H9 (cell line): ENCODE results near the gene TOP3B. TPM values are rescaled to one million over a fixed set of nuclear protein-coding genes. Genes with fewer than 3 reads are reported as not detected.

Experiments used
- DNase-seq: peaks from one replicate; pipeline ENCODE4 v3.0.0-alpha.2; 2017
- H2AFZ ChIP-seq: one replicate; pipeline ENCODE4 v1.6.1; 2013; ENCODE audit warnings: mild to moderate bottlenecking, low read length, control low read depth, moderate library complexity
- H2AK5ac ChIP-seq: 2 replicates; pipeline ENCODE4 v1.6.1; 2013; ENCODE audit warnings: low read length, control low read depth, mixed read lengths; ENCODE audit not compliant: insufficient read length
- H2BK120ac ChIP-seq: one replicate; pipeline ENCODE4 v1.6.1; 2013; ENCODE audit warnings: low read depth, mild to moderate bottlenecking, low read length, control low read depth, inconsistent platforms; ENCODE audit not compliant: poor library complexity, severe bottlenecking
- H2BK12ac ChIP-seq: 2 replicates; pipeline ENCODE4 v1.6.1; 2013; ENCODE audit warnings: low read length, control low read depth, mixed read lengths, low read depth; ENCODE audit not compliant: insufficient read length
- H2BK15ac ChIP-seq: 2 replicates; pipeline ENCODE4 v1.6.1; 2013; ENCODE audit warnings: low read depth, low read length, control low read depth
- H2BK20ac ChIP-seq: one replicate; pipeline ENCODE4 v1.6.1; 2013; ENCODE audit warnings: low read depth, mild to moderate bottlenecking, low read length, control low read depth, inconsistent platforms; ENCODE audit not compliant: poor library complexity, severe bottlenecking
- H2BK5ac ChIP-seq: 2 replicates; pipeline ENCODE4 v1.6.1; 2013; ENCODE audit warnings: low read length, control low read depth, mixed read lengths; ENCODE audit not compliant: insufficient read length
- H3K14ac ChIP-seq: 2 replicates; pipeline ENCODE4 v1.6.1; 2013; ENCODE audit warnings: low read length, control low read depth; ENCODE audit not compliant: insufficient read depth
- H3K18ac ChIP-seq: 2 replicates; pipeline ENCODE4 v1.6.1; 2013; ENCODE audit warnings: low read depth, mild to moderate bottlenecking, mixed read lengths, low read length, control low read depth; ENCODE audit not compliant: insufficient read length
- H3K23ac ChIP-seq: 2 replicates; pipeline ENCODE4 v1.6.1; 2013; ENCODE audit warnings: low read length, control low read depth, mixed read lengths, low read depth; ENCODE audit not compliant: insufficient read length
- H3K23me2 ChIP-seq: 2 replicates; pipeline ENCODE4 v1.6.1; 2013; ENCODE audit warnings: low read depth, mild to moderate bottlenecking, mixed read lengths, low read length, control low read depth; ENCODE audit not compliant: insufficient read length, poor library complexity, severe bottlenecking
- H3K27ac ChIP-seq: 2 replicates; pipeline ENCODE4 v1.5.1; 2013; ENCODE audit warnings: low read length, control low read depth, mixed read lengths, low read depth; ENCODE audit not compliant: insufficient read length
- H3K27me3 ChIP-seq: 2 replicates; pipeline ENCODE4 v1.6.1; 2013; ENCODE audit warnings: low read length, control low read depth, inconsistent platforms; ENCODE audit not compliant: insufficient read depth
- H3K4ac ChIP-seq: 2 replicates; pipeline ENCODE4 v1.6.1; 2013; ENCODE audit warnings: low read depth, mild to moderate bottlenecking, control low read depth, inconsistent platforms, low read length, moderate library complexity
- H3K4me1 ChIP-seq: 2 replicates; pipeline ENCODE4 v1.6.1; 2013; ENCODE audit warnings: low read length, control low read depth, inconsistent platforms; ENCODE audit not compliant: insufficient read depth
- H3K4me2 ChIP-seq: 2 replicates; pipeline ENCODE4 v1.6.1; 2013; ENCODE audit warnings: low read length, control low read depth, mixed read lengths; ENCODE audit not compliant: insufficient read length, insufficient read depth
- H3K56ac ChIP-seq: 2 replicates; pipeline ENCODE4 v1.6.1; 2013; ENCODE audit warnings: low read depth, mild to moderate bottlenecking, mixed read lengths, low read length, control low read depth; ENCODE audit not compliant: insufficient read length
- H3K79me1 ChIP-seq: 2 replicates; pipeline ENCODE4 v1.6.1; 2013; ENCODE audit warnings: low read depth, mild to moderate bottlenecking, moderate library complexity, low read length, control low read depth, inconsistent platforms; ENCODE audit not compliant: insufficient read depth, poor library complexity, severe bottlenecking
- H3K79me2 ChIP-seq: 2 replicates; pipeline ENCODE4 v1.6.1; 2013; ENCODE audit warnings: low read length, control low read depth, inconsistent platforms; ENCODE audit not compliant: insufficient read depth
- H3K9ac ChIP-seq: 2 replicates; pipeline ENCODE4 v1.6.1; 2013; ENCODE audit warnings: low read length, control low read depth, mixed read lengths; ENCODE audit not compliant: insufficient read length; ENCODE audit errors: extremely low read depth
- H3K9me3 ChIP-seq: one replicate; pipeline ENCODE4 v1.6.1; 2013; ENCODE audit warnings: low read depth, low read length, inconsistent platforms; ENCODE audit not compliant: control insufficient read depth
- H3T11ph ChIP-seq: one replicate; pipeline ENCODE4 v1.6.1; 2013; ENCODE audit warnings: mild to moderate bottlenecking, low read length, control low read depth, inconsistent platforms
- H4K20me1 ChIP-seq: one replicate; pipeline ENCODE4 v1.6.1; 2013; ENCODE audit not compliant: control insufficient read depth, insufficient read length, insufficient read depth
- H4K5ac ChIP-seq: 2 replicates; pipeline ENCODE4 v1.6.1; 2013; ENCODE audit warnings: low read depth, mild to moderate bottlenecking, mixed read lengths, low read length, control low read depth; ENCODE audit not compliant: insufficient read length
- H4K8ac ChIP-seq: replicated peaks from 2 replicates; pipeline ENCODE4 v1.6.1; 2013; ENCODE audit warnings: low read length, control low read depth, mixed read lengths, low read depth; ENCODE audit not compliant: insufficient read length
- H4K91ac ChIP-seq: 2 replicates; pipeline ENCODE4 v1.6.1; 2013; ENCODE audit warnings: low read depth, mild to moderate bottlenecking, moderate library complexity, mixed read lengths, low read length, control low read depth; ENCODE audit not compliant: insufficient read length
- H3K27ac Mint-ChIP-seq, 3 experiments: 2 replicates in 2 of 3; 3 replicates in 1 of 3; pipeline ENCODE4 v1.8.0; 2020 to 2021; ENCODE audit warnings: mixed read lengths in 3 of 3, mild to moderate bottlenecking in 1 of 3, moderate library complexity in 1 of 3
- H3K27me3 Mint-ChIP-seq: 2 replicates; pipeline ENCODE4 v1.8.0; 2021; ENCODE audit warnings: low read depth, mild to moderate bottlenecking, moderate library complexity, mixed read lengths
- H3K36me3 Mint-ChIP-seq, 3 experiments: 2 replicates in 2 of 3; 3 replicates in 1 of 3; pipeline ENCODE4 v1.8.0; 2020 to 2021; ENCODE audit warnings: low read depth in 3 of 3, mixed read lengths in 3 of 3; ENCODE audit not compliant: insufficient read depth in 1 of 3
- H3K4me1 Mint-ChIP-seq, 2 experiments: 2 replicates each; pipeline ENCODE4 v1.8.0; 2020; ENCODE audit warnings: mixed read lengths in 2 of 2
- H3K4me3 Mint-ChIP-seq, 2 experiments: 2 replicates in 1 of 2; 3 replicates in 1 of 2; pipeline ENCODE4 v1.8.0; 2020 to 2021; ENCODE audit warnings: mild to moderate bottlenecking in 2 of 2, mixed read lengths in 2 of 2, moderate library complexity in 1 of 2
- H3K9me3 Mint-ChIP-seq, 2 experiments: 2 replicates in 1 of 2; 3 replicates in 1 of 2; pipeline ENCODE4 v1.8.0; 2020; ENCODE audit warnings: mild to moderate bottlenecking in 2 of 2, mixed read lengths in 2 of 2, moderate library complexity in 1 of 2
- CTCF ChIP-seq: fragments of 200-600 bp; sonication (generic); conservative IDR thresholded peaks from 3 replicates; pipeline ENCODE4 v1.8.0; 2021; ENCODE audit warnings: antibody characterized with exemption, mild to moderate bottlenecking
- WGBS: extraction: QIAGEN DNeasy Blood & Tissue Kit; methylation state at CpG from one replicate; pipeline ENCODE4 v1.1.7; 2013; ENCODE audit warnings: missing lambda C conversion rate, low lambda C conversion rate, mixed read lengths; ENCODE audit not compliant: insufficient read length; ENCODE audit errors: extremely low coverage; 5-methylcytosine and 5-hydroxymethylcytosine counted together
- total RNA-seq: library from RNA; stranded (reverse); gene quantifications from 2 replicates; pipeline ENCODE4 v1.2.1, GENCODE V29; 2021

Gene TOP3B
- total RNA-seq, 1 experiment from 2014 or later: 55.2 TPM

- Histone ChIP-seq H2BK12ac (no peak overlapping the region), H3K79me1 (no peaks in the 10 kb centered on the region), H3T11ph (no peak overlapping the region), H4K20me1 (no peaks in the 10 kb centered on the region), H3K9me3 (no peaks in the 10 kb centered on the region), H3K56ac (no peak overlapping the region), H3K27ac (no peak overlapping the region), H2BK120ac (no peak overlapping the region), H4K8ac (no peak overlapping the region), H3K4me1 (no peaks in the 10 kb centered on the region; the same call in 1 of the 2 replicates), H2AK5ac (no peak overlapping the region), H3K79me2 (no peaks in the 10 kb centered on the region), H3K23me2 (no peaks in the 10 kb centered on the region), H3K27me3 (peaks cover 6% of the 10 kb centered on the region; the same call in 1 of the 2 replicates), H2BK5ac (no peak overlapping the region), H2AFZ (no peak overlapping the region), H4K5ac (no peak overlapping the region), H3K23ac (no peak overlapping the region), H2BK15ac (no peak overlapping the region), H4K91ac (no peak overlapping the region), H3K9ac (no peak overlapping the region), H3K4me2 (no peak overlapping the region), H3K14ac (no peak overlapping the region), H2BK20ac (no peak overlapping the region), H3K4ac (no peak overlapping the region), H3K18ac (no peak overlapping the region)
- Mint-ChIP-seq H3K4me1 (peaks cover 11 to 28% of the 10 kb centered on the region in 2 experiments), H3K36me3 (no peaks in the 10 kb centered on the region), H3K27me3 (peaks cover 98% of the 10 kb centered on the region), H3K4me3 (no peak overlapping the region), H3K9me3 (peaks cover 0 to 3% of the 10 kb centered on the region in 2 experiments; a peak in 1 of 5 replicates), H3K27ac (no peak overlapping the region)
- DNase-seq: no peak
- WGBS: no CpG with 5 or more reads among the region's 1 CpG
- TF ChIP-seq CTCF: no peak
These were observed 38.7 kb upstream of the TOP3B start for GRCh38 chr22:22021162-22021750.
